ENCODE data around the gene TAS2R60. TPM values are rescaled to one million over a fixed set of nuclear protein-coding genes. Genes with fewer than 3 reads are reported as not detected.
"Not testable (repeated sequence)": the region's sequence is repeated elsewhere in the genome, so short reads cannot be mapped to it uniquely, and the experiment has no call there.

TAS2R60 gene
- polyA plus RNA-seq, 1 of the 3 experiments (the other 2 are of a cell fraction): not detected

DNA sequence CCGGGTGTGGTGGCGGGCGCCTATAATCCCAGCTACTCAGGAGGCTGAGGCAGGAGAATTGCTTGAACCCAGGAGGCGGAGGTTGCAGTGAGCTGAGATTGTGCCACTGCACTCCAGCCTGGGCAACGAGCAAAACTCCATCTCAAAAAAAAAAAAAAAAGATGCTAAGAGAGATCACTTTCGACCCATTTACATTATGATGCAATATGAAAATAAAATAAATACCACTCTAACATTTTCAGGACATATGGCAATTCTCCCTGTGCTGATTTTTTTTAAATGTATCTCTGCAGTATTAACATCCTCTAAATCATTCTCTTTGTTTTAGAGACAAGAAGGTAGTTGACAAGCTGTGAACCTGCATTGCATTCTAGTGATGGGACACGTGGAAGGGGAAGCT lies 28.0 kb upstream of the TAS2R60 start:
- H2AFZ ChIP-seq (ENCODE audit: low read depth): peak overlapping the region; percentile 2; the same call in 1 of the 2 replicates
- POLR2A ChIA-PET; H3F3A ChIP-seq (replicated peaks; ENCODE audit: insufficient read depth); H3K27me3 ChIP-seq (ENCODE audit: insufficient read depth); H3K9me2 ChIP-seq; H3K36me3 ChIP-seq (replicated peaks in 1 of 2; ENCODE audit: control insufficient read depth in 1 of 2, insufficient read depth in 2 of 2, low read length in 1 of 2); H3K79me2 ChIP-seq (ENCODE audit: insufficient read depth); H3K4me3 ChIP-seq (ENCODE audit: low read depth in 2 of 2, low read length in 1 of 2); DNase-seq; H3K9me3 ChIP-seq; H3K9ac ChIP-seq; H4K20me1 ChIP-seq (ENCODE audit: insufficient read depth): not testable (repeated sequence)
- H3K27ac ChIP-seq (ENCODE audit: low read depth in 2 of 2, low read length in 1 of 2): peak overlapping the region in 1 of 2 experiments; percentile 76; a peak in 3 of 4 replicates
- CTCF ChIA-PET: interaction anchor here (0.6 to 5.8 kb wide), 11 partner anchors 9 to 200 kb away, joined by 3 to 125 read pairs (median 7); partner anchors contain the start of gene ZYX
- H3K4me2 ChIP-seq: peak overlapping the region; percentile 32
- 60% methylated on average over 7 of the region's 7 CpGs for WGBS (ENCODE audit: low lambda C conversion rate)
- peaks cover 0 to 18% of the 10 kb centered on the region in 2 experiments; a peak in 2 of 4 replicates for H3K4me1 ChIP-seq (ENCODE audit: control insufficient read depth in 1 of 2, insufficient read depth in 2 of 2, low read depth in 1 of 2, low read length in 1 of 2)
- TF ChIP-seq, protein P1, sequence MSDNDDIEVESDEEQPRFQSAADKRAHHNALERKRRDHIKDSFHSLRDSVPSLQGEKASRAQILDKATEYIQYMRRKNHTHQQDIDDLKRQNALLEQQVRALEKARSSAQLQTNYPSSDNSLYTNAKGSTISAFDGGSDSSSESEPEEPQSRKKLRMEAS (IDR thresholded peaks at IDR 0.05; ENCODE audit: low read depth): peak; percentile 51; the same call in 1 of the 2 replicates

DNA sequence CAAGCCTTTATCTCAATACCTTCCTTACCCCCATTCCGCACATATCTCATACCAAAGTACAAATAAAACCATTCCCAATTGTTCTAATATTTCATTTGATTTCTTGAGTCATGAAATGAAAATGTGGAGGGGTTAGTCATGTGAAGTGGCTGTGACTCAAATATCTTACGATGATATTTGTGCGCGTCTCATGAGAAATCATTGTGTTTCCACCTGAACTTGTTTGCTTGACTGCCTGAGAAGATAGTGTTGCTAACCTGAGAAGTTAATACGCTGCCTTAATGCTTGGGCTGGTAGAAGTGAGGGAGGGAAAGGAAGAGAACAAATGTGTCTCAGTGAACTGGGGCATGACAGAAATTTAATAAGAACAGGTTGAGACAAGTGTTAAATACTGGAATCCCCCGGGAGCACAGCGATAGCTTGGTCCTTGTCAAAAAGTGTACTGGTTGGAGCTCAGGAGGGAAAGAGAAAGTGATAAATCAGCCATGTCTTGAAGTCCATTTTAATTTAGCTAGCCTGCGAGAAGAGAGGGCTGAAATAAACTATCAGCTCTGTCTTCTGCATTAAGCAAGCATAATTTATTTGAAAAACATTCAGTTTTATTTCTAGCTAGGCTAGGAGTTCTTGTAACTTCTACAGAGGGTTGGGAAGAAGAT lies 27.4 kb upstream of the TAS2R60 start:
- no peaks in the 10 kb centered on the region for H3K9me3 ChIP-seq
- no peaks in the 10 kb centered on the region for H4K20me1 ChIP-seq (ENCODE audit: insufficient read depth)
- peak overlapping the region; percentile 53 to 76; a peak in 3 of 4 replicates for H3K27ac ChIP-seq (ENCODE audit: low read depth in 2 of 2, low read length in 1 of 2)
- CTCF ChIA-PET: interaction anchor here (0.6 to 5.8 kb wide), 27 partner anchors 9 to 225 kb away, joined by 3 to 125 read pairs (median 5); partner anchors contain the start of genes GSTK1 and ZYX
- peak overlapping the region; percentile 32 for H3K4me2 ChIP-seq
- WGBS (ENCODE audit: low lambda C conversion rate): 49% methylated on average over 8 of the region's 8 CpGs
- no peaks in the 10 kb centered on the region for H3K79me2 ChIP-seq (ENCODE audit: insufficient read depth)
- DNase-seq: no peak
- H3F3A ChIP-seq (replicated peaks; ENCODE audit: insufficient read depth): peaks cover 9% of the 10 kb centered on the region
- no peaks in the 10 kb centered on the region for H3K27me3 ChIP-seq (ENCODE audit: insufficient read depth)
- H3K4me3 ChIP-seq (ENCODE audit: low read depth in 2 of 2, low read length in 1 of 2): no peak overlapping the region
- H3K9ac ChIP-seq: peak overlapping the region; percentile 7; the same call in 1 of the 2 replicates
- H3K9me2 ChIP-seq: no peaks in the 10 kb centered on the region
- peaks cover 0 to 12% of the 10 kb centered on the region in 2 experiments; a peak in 2 of 4 replicates for H3K4me1 ChIP-seq (ENCODE audit: control insufficient read depth in 1 of 2, insufficient read depth in 2 of 2, low read depth in 1 of 2, low read length in 1 of 2)
- POLR2A ChIA-PET: no interaction called here
- H2AFZ ChIP-seq (ENCODE audit: low read depth): peak overlapping the region; percentile 2; the same call in 1 of the 2 replicates
- no peaks in the 10 kb centered on the region for H3K36me3 ChIP-seq (replicated peaks in 1 of 2; ENCODE audit: control insufficient read depth in 1 of 2, insufficient read depth in 2 of 2, low read length in 1 of 2)
- TF ChIP-seq RCOR1 (IDR thresholded peaks at IDR 0.05; ENCODE audit: low read length) (no peak), GATA2 (CRISPR knock-in tag; IDR thresholded peaks at IDR 0.05) (no peak), EP300 (IDR thresholded peaks at IDR 0.05; ENCODE audit: borderline replicate concordance in 1 of 2, low read depth in 1 of 2, low read length in 1 of 2) (peak in 1 of 2 experiments; percentile 22; a peak in 1 of 4 replicates), RAD21 (IDR thresholded peaks at IDR 0.05; ENCODE audit: low read length) (no peak), FOXJ3 (CRISPR knock-in tag; IDR thresholded peaks at IDR 0.05) (no peak), POLR2AphosphoS5 (IDR thresholded peaks at IDR 0.05; ENCODE audit: low read depth, low read length) (no peak; the same call in 1 of the 2 replicates), SIN3A (IDR thresholded peaks at IDR 0.05; ENCODE audit: borderline replicate concordance, low read depth, low read length) (no peak), TEAD4 (IDR thresholded peaks at IDR 0.05; ENCODE audit: borderline replicate concordance, insufficient read depth) (no peak), MXI1 (IDR thresholded peaks at IDR 0.05; ENCODE audit: low read depth, low read length) (no peak), RFX5 (IDR thresholded peaks at IDR 0.05; ENCODE audit: low read length) (no peak), NRF1 (IDR thresholded peaks at IDR 0.05; ENCODE audit: low read depth, low read length) (no peak), MEF2A (IDR thresholded peaks at IDR 0.05; ENCODE audit: borderline replicate concordance, low read depth) (no peak), ELF1 (IDR thresholded peaks at IDR 0.05) (no peak), GABPA (IDR thresholded peaks at IDR 0.05; ENCODE audit: low read depth) (no peak), FOXM1 (IDR thresholded peaks at IDR 0.05; ENCODE audit: low read depth) (no peak)
- TF ChIP-seq, protein P2, sequence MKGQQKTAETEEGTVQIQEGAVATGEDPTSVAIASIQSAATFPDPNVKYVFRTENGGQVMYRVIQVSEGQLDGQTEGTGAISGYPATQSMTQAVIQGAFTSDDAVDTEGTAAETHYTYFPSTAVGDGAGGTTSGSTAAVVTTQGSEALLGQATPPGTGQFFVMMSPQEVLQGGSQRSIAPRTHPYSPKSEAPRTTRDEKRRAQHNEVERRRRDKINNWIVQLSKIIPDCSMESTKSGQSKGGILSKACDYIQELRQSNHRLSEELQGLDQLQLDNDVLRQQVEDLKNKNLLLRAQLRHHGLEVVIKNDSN (IDR thresholded peaks at IDR 0.05; ENCODE audit: borderline replicate concordance, low read depth): peak; percentile 16; the same call in 1 of the 2 replicates
- TF ChIP-seq, protein P3, sequence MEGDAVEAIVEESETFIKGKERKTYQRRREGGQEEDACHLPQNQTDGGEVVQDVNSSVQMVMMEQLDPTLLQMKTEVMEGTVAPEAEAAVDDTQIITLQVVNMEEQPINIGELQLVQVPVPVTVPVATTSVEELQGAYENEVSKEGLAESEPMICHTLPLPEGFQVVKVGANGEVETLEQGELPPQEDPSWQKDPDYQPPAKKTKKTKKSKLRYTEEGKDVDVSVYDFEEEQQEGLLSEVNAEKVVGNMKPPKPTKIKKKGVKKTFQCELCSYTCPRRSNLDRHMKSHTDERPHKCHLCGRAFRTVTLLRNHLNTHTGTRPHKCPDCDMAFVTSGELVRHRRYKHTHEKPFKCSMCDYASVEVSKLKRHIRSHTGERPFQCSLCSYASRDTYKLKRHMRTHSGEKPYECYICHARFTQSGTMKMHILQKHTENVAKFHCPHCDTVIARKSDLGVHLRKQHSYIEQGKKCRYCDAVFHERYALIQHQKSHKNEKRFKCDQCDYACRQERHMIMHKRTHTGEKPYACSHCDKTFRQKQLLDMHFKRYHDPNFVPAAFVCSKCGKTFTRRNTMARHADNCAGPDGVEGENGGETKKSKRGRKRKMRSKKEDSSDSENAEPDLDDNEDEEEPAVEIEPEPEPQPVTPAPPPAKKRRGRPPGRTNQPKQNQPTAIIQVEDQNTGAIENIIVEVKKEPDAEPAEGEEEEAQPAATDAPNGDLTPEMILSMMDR (IDR thresholded peaks at IDR 0.05): no peak
- TF ChIP-seq, protein P4, sequence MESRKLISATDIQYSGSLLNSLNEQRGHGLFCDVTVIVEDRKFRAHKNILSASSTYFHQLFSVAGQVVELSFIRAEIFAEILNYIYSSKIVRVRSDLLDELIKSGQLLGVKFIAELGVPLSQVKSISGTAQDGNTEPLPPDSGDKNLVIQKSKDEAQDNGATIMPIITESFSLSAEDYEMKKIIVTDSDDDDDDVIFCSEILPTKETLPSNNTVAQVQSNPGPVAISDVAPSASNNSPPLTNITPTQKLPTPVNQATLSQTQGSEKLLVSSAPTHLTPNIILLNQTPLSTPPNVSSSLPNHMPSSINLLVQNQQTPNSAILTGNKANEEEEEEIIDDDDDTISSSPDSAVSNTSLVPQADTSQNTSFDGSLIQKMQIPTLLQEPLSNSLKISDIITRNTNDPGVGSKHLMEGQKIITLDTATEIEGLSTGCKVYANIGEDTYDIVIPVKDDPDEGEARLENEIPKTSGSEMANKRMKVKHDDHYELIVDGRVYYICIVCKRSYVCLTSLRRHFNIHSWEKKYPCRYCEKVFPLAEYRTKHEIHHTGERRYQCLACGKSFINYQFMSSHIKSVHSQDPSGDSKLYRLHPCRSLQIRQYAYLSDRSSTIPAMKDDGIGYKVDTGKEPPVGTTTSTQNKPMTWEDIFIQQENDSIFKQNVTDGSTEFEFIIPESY (IDR thresholded peaks at IDR 0.05; ENCODE audit: borderline replicate concordance, low read depth): no peak
- TF ChIP-seq, protein P1 (IDR thresholded peaks at IDR 0.05; ENCODE audit: low read depth): peak; percentile 5; the same call in 1 of the 2 replicates
- TF ChIP-seq, protein P5, sequence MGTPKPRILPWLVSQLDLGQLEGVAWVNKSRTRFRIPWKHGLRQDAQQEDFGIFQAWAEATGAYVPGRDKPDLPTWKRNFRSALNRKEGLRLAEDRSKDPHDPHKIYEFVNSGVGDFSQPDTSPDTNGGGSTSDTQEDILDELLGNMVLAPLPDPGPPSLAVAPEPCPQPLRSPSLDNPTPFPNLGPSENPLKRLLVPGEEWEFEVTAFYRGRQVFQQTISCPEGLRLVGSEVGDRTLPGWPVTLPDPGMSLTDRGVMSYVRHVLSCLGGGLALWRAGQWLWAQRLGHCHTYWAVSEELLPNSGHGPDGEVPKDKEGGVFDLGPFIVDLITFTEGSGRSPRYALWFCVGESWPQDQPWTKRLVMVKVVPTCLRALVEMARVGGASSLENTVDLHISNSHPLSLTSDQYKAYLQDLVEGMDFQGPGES (IDR thresholded peaks at IDR 0.05; ENCODE audit: low read depth, low read length): no peak
